Lower leg skin (tissue), 3 donors: ENCODE data around the gene PAPPA.

Experiments
- CTCF ChIP-seq, 3 donors: fragments of 450-650 bp; IDR thresholded peaks; one replicate each; pipeline ENCODE4 v1.5.1; 2016; ENCODE audit warnings: antibody characterized with exemption in 3 of 3, mild to moderate bottlenecking in 3 of 3, moderate library complexity in 2 of 3
- POLR2A ChIP-seq, 2 donors: fragments of 450-650 bp; IDR thresholded peaks; one replicate each; pipeline ENCODE4 v1.6.1; 2016 to 2017; ENCODE audit warnings: antibody characterized with exemption in 2 of 2, mild to moderate bottlenecking in 1 of 2, moderate library complexity in 1 of 2

GRCh38 chr9:116411506-116411905 is 257.9 kb downstream of the PAPPA start:
- TF ChIP-seq POLR2A (IDR thresholded peaks at IDR 0.05): no peak
- no peak for TF ChIP-seq CTCF (IDR thresholded peaks at IDR 0.05)
